Measurements from ENCODE around the gene NR3C2.

Gene NR3C2

DNA sequence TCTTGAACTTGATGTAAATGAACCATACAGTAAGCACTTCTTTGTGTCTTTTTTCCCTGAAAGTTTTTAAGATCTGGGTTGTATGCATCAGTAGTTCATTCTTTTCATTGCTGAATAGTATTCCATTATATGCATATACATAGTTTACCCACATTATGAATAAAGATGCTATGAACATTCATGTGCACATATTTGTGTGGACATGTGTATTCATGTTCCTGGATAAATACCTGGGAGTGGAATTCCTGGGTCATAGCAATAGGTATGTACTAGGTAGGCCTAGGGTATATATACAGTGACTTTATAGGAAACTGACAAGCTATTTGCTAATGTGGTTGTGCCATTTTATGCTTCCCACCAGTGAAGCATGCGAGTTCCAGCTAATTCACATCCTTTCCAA lies 215.9 kb downstream of the NR3C2 start:
- H3K4me1 ChIP-seq (ENCODE audit: insufficient read depth, poor library complexity, severe bottlenecking) = no peaks in the 10 kb centered on the region
- DNase-seq (ENCODE audit: low spot score) (no peak), ATAC-seq (ENCODE audit: low read depth) (no peak)
- no peaks in the 10 kb centered on the region for H3K9me3 ChIP-seq (ENCODE audit: severe bottlenecking)
- no peaks in the 10 kb centered on the region for H3K27me3 ChIP-seq (ENCODE audit: insufficient read depth, poor library complexity, severe bottlenecking)
- no peak for TF ChIP-seq CTCF (IDR thresholded peaks at IDR 0.05; ENCODE audit: poor library complexity, severe bottlenecking)
- no peak overlapping the region for H3K27ac ChIP-seq (ENCODE audit: poor library complexity, severe bottlenecking)
- H3K4me3 ChIP-seq (ENCODE audit: severe bottlenecking) = no peak overlapping the region
- H3K36me3 ChIP-seq (ENCODE audit: low read depth) = no peaks in the 10 kb centered on the region

DNA sequence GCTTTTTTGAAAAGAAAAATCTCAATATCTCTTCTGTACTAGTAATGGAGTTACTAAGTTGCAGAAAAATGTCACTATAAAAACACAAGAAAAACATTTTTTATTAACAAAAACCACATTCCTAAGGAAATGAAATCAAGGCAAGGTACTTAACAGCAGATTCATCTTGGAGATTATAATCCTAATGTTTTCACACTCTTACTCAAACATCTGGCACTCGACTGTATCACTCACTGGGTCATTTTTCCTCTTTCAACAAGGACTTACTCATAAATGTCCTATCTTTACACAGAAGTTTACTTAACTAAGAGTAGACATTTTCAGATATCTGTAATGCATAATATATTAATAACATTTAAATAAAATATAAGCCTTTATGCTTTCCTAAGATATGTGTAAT lies 216.6 kb downstream of the NR3C2 start:
- Histone ChIP-seq H3K9me3 (ENCODE audit: severe bottlenecking) (no peaks in the 10 kb centered on the region), H3K4me3 (ENCODE audit: severe bottlenecking) (no peak overlapping the region), H3K36me3 (ENCODE audit: low read depth) (no peaks in the 10 kb centered on the region), H3K27ac (ENCODE audit: poor library complexity, severe bottlenecking) (no peak overlapping the region), H3K27me3 (ENCODE audit: insufficient read depth, poor library complexity, severe bottlenecking) (no peaks in the 10 kb centered on the region), H3K4me1 (ENCODE audit: insufficient read depth, poor library complexity, severe bottlenecking) (no peaks in the 10 kb centered on the region)
- DNase-seq (ENCODE audit: low spot score) (no peak), ATAC-seq (ENCODE audit: low read depth) (no peak)
- no peak for TF ChIP-seq CTCF (IDR thresholded peaks at IDR 0.05; ENCODE audit: poor library complexity, severe bottlenecking)

- H3K36me3 ChIP-seq (ENCODE audit: low read depth) = no peaks in the 10 kb centered on the region
- no peak for TF ChIP-seq CTCF (IDR thresholded peaks at IDR 0.05; ENCODE audit: poor library complexity, severe bottlenecking)
- no peak for ATAC-seq (ENCODE audit: low read depth)
- no peaks in the 10 kb centered on the region for H3K4me1 ChIP-seq (ENCODE audit: insufficient read depth, poor library complexity, severe bottlenecking)
- H3K4me3 ChIP-seq (ENCODE audit: severe bottlenecking) = no peak overlapping the region
- H3K27me3 ChIP-seq (ENCODE audit: insufficient read depth, poor library complexity, severe bottlenecking) = no peaks in the 10 kb centered on the region
- DNase-seq (ENCODE audit: low spot score) = no peak
- H3K27ac ChIP-seq (ENCODE audit: poor library complexity, severe bottlenecking) = no peak overlapping the region
- H3K9me3 ChIP-seq (ENCODE audit: severe bottlenecking) = no peaks in the 10 kb centered on the region
These were observed 217.7 kb downstream of the NR3C2 start for GRCh38 chr4:148224476-148224875.

- Histone ChIP-seq H3K36me3 (ENCODE audit: low read depth) (no peaks in the 10 kb centered on the region), H3K27ac (ENCODE audit: poor library complexity, severe bottlenecking) (no peak overlapping the region), H3K4me1 (ENCODE audit: insufficient read depth, poor library complexity, severe bottlenecking) (no peaks in the 10 kb centered on the region), H3K4me3 (ENCODE audit: severe bottlenecking) (no peak overlapping the region), H3K27me3 (ENCODE audit: insufficient read depth, poor library complexity, severe bottlenecking) (no peaks in the 10 kb centered on the region), H3K9me3 (ENCODE audit: severe bottlenecking) (no peaks in the 10 kb centered on the region)
- DNase-seq (ENCODE audit: low spot score) = no peak
- no peak for TF ChIP-seq CTCF (IDR thresholded peaks at IDR 0.05; ENCODE audit: poor library complexity, severe bottlenecking)
- ATAC-seq (ENCODE audit: low read depth) = no peak
These were observed 219.1 kb downstream of the NR3C2 start for GRCh38 chr4:148222991-148223660.
